ENCODE measurements around the gene TSEN15.

DNA sequence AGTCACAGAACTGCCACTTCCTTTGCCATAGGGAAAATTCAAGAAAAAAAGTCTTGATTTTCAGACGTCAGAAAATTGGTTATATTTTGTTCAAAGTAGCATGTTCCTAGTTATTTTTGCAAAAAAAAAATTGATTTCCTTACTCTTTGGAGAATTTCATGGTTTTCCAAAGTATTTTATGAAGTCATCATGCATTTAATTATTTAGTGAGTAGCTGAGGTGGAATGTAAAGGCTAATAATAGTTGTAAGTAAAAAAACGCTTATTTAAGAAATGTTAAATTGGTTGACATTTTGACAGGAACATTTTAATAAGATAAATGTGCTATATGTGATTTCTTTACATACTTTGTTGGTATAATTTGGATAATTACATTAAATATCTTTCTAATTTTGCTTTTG lies 20.8 kb downstream of the TSEN15 start:
- TF ChIP-seq BACH2 (CRISPR knock-in tag; IDR thresholded peaks at IDR 0.05; ENCODE audit: borderline replicate concordance) (no peak), ESRRG (CRISPR knock-in tag; IDR thresholded peaks at IDR 0.05) (no peak), ZC3H10 (CRISPR knock-in tag; IDR thresholded peaks at IDR 0.05) (no peak), SNAI2 (CRISPR knock-in tag; IDR thresholded peaks at IDR 0.05) (no peak)
- TF ChIP-seq, protein P1, sequence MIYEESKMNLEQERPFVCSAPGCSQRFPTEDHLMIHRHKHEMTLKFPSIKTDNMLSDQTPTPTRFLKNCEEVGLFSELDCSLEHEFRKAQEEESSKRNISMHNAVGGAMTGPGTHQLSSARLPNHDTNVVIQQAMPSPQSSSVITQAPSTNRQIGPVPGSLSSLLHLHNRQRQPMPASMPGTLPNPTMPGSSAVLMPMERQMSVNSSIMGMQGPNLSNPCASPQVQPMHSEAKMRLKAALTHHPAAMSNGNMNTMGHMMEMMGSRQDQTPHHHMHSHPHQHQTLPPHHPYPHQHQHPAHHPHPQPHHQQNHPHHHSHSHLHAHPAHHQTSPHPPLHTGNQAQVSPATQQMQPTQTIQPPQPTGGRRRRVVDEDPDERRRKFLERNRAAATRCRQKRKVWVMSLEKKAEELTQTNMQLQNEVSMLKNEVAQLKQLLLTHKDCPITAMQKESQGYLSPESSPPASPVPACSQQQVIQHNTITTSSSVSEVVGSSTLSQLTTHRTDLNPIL (CRISPR knock-in tag; IDR thresholded peaks at IDR 0.05; ENCODE audit: low read depth) = no peak
- TF ChIP-seq, protein P2, sequence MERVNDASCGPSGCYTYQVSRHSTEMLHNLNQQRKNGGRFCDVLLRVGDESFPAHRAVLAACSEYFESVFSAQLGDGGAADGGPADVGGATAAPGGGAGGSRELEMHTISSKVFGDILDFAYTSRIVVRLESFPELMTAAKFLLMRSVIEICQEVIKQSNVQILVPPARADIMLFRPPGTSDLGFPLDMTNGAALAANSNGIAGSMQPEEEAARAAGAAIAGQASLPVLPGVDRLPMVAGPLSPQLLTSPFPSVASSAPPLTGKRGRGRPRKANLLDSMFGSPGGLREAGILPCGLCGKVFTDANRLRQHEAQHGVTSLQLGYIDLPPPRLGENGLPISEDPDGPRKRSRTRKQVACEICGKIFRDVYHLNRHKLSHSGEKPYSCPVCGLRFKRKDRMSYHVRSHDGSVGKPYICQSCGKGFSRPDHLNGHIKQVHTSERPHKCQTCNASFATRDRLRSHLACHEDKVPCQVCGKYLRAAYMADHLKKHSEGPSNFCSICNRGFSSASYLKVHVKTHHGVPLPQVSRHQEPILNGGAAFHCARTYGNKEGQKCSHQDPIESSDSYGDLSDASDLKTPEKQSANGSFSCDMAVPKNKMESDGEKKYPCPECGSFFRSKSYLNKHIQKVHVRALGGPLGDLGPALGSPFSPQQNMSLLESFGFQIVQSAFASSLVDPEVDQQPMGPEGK (CRISPR knock-in tag; IDR thresholded peaks at IDR 0.05; ENCODE audit: borderline replicate concordance) = no peak
- TF ChIP-seq, protein P3, sequence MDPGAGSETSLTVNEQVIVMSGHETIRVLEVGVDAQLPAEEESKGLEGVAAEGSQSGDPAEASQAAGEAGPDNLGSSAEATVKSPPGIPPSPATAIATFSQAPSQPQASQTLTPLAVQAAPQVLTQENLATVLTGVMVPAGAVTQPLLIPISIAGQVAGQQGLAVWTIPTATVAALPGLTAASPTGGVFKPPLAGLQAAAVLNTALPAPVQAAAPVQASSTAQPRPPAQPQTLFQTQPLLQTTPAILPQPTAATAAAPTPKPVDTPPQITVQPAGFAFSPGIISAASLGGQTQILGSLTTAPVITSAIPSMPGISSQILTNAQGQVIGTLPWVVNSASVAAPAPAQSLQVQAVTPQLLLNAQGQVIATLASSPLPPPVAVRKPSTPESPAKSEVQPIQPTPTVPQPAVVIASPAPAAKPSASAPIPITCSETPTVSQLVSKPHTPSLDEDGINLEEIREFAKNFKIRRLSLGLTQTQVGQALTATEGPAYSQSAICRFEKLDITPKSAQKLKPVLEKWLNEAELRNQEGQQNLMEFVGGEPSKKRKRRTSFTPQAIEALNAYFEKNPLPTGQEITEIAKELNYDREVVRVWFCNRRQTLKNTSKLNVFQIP (CRISPR knock-in tag; IDR thresholded peaks at IDR 0.05; ENCODE audit: borderline replicate concordance, low read depth) = no peak

All from SK-N-SH treated with all-trans-retinoic acid at 6 μM for 48 hours (cell line).